Mesothelial cell of epicardium (in vitro differentiated cells): ENCODE results near the gene MAP3K6. TPM values are rescaled to one million over a fixed set of nuclear protein-coding genes. Genes with fewer than 3 reads are reported as not detected.

Source experiments
- DNase-seq, 2 experiments: peaks; one replicate each; pipeline ENCODE4 v3.0.0; 2021; ENCODE audit warnings: low spot score in 2 of 2; ENCODE audit not compliant: unreplicated experiment in 2 of 2
- H3K27ac Mint-ChIP-seq: 2 replicates; pipeline ENCODE4 v1.8.0; 2021; ENCODE audit warnings: mixed read lengths
- H3K27me3 Mint-ChIP-seq: 2 replicates; pipeline ENCODE4 v1.8.0; 2021; ENCODE audit warnings: low read depth, mixed read lengths
- H3K36me3 Mint-ChIP-seq: 2 replicates; pipeline ENCODE4 v1.8.0; 2021; ENCODE audit warnings: mixed read lengths
- H3K4me1 Mint-ChIP-seq: 2 replicates; pipeline ENCODE4 v1.8.0; 2021; ENCODE audit warnings: mixed read lengths
- H3K4me3 Mint-ChIP-seq: 2 replicates; pipeline ENCODE4 v1.8.0; 2021; ENCODE audit warnings: mild to moderate bottlenecking, moderate library complexity, mixed read lengths
- H3K9me3 Mint-ChIP-seq: 2 replicates; pipeline ENCODE4 v1.8.0; 2021; ENCODE audit warnings: mixed read lengths
- total RNA-seq: library from RNA; stranded (reverse); gene quantifications from 3 replicates; pipeline ENCODE4 v1.2.1, GENCODE V29; 2021
- TF ChIP-seq, protein P1 (sequence below): fragments of 200-600 bp; sonication (generic); IDR thresholded peaks from one replicate; pipeline ENCODE4 v1.5.0; 2021; ENCODE audit warnings: antibody characterized with exemption; ENCODE audit not compliant: unreplicated experiment

Gene MAP3K6
- 10.3 to 13.7 TPM (median 11.8 TPM) in 3 replicates for total RNA-seq

DNA sequence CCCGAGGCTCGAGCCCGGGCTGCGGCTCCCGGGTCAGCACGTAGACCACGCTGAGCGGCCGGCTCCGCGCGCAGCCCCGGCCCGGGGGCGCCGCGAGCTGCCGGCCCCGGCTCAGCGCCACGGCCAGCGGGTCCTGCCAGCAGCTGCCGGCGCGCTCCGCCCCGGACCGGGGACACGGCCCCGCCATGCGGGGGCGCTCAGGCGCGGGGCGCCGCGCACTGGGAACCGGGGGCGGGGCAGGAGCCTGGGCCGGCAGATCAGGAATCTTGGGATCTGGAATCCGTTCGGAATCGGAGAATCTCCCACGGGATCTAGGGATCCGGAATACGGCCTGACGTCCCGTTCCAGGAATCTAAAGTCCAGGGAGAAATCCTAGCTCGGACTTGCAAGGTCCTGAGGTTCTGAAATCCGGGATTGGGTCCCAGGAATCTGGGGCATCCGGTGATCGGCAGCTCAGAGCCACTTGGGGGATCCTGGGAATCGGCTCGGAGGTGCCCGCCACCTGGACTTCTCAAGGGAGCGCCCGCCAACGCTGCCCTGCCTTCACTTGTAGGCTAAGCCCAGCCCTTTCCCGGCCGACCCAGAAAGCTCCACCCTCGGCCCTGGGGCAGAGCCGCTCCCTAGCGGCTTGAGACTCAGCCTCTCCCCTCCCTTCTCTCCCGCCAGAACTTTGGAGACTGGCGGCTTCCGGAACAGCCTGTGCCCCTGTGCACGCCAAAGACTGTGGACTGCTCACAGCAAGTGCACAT, at the start of gene MAP3K6:
TSS of gene MAP3K6 (minus strand) at position 551 of the 749 bp plus-strand sequence. CDS start at position 187, 364 bp downstream.
- Mint-ChIP-seq H3K27ac (peak within 1 kb of the TSS; percentile 92), H3K4me1 (peaks cover 18% of the 10 kb centered on the region), H3K36me3 (peaks cover 1% of the 10 kb centered on the region), H3K4me3 (peak within 1 kb of the TSS; percentile 80), H3K9me3 (no peaks in the 10 kb centered on the region), H3K27me3 (no peaks in the 10 kb centered on the region)
- TF ChIP-seq, protein P1, sequence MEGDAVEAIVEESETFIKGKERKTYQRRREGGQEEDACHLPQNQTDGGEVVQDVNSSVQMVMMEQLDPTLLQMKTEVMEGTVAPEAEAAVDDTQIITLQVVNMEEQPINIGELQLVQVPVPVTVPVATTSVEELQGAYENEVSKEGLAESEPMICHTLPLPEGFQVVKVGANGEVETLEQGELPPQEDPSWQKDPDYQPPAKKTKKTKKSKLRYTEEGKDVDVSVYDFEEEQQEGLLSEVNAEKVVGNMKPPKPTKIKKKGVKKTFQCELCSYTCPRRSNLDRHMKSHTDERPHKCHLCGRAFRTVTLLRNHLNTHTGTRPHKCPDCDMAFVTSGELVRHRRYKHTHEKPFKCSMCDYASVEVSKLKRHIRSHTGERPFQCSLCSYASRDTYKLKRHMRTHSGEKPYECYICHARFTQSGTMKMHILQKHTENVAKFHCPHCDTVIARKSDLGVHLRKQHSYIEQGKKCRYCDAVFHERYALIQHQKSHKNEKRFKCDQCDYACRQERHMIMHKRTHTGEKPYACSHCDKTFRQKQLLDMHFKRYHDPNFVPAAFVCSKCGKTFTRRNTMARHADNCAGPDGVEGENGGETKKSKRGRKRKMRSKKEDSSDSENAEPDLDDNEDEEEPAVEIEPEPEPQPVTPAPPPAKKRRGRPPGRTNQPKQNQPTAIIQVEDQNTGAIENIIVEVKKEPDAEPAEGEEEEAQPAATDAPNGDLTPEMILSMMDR, result no peak
- DNase-seq, result peak in 1 of 2 experiments; percentile 71

- H3K27ac Mint-ChIP-seq, result no peak overlapping the region
- peaks cover 36% of the 10 kb centered on the region for H3K36me3 Mint-ChIP-seq
Observed at GRCh38 chr1:27414091-27414490, 47.3 kb upstream of the MAP3K6 start.

DNA sequence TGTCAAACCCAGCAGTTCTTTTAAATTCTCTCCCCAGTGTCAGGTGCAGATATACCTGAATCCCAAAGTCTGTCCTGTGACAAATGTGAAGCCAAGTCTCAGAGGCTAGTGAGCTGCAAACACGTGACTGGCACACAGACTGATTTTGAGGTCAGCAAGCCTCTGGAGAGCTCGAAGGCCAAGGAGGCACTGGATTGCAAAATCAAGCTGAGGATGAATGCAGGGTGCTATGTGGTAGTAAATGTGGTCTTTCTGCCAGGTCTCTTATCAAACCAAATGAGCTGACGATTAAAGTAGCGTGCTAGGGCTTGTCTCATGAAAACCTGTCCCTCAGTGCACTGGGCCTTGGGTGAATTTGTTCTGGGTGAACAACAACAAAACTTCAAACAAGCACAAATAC, 46.2 kb upstream of the MAP3K6 start:
- H3K4me3 Mint-ChIP-seq, result no peak overlapping the region
- TF ChIP-seq, protein P1, result no peak
- H3K9me3 Mint-ChIP-seq, result no peaks in the 10 kb centered on the region
- no peaks in the 10 kb centered on the region for H3K27me3 Mint-ChIP-seq
- H3K36me3 Mint-ChIP-seq, result peaks cover 45% of the 10 kb centered on the region
- no peak overlapping the region for H3K27ac Mint-ChIP-seq
- peaks cover 2% of the 10 kb centered on the region for H3K4me1 Mint-ChIP-seq
- DNase-seq, result no peak

More at GRCh38 chr1:27414091-27414490, 47.3 kb upstream of the MAP3K6 start:
- DNase-seq, result no peak
- Mint-ChIP-seq H3K27me3 (no peaks in the 10 kb centered on the region), H3K9me3 (no peaks in the 10 kb centered on the region), H3K4me3 (no peak overlapping the region), H3K4me1 (peaks cover 13% of the 10 kb centered on the region)
- TF ChIP-seq, protein P1, result no peak

GRCh38 chr1:27412502-27412901, 45.7 kb upstream of the MAP3K6 start:
- DNase-seq, result no peak
- Mint-ChIP-seq H3K27me3 (no peaks in the 10 kb centered on the region), H3K27ac (no peak overlapping the region), H3K36me3 (peaks cover 48% of the 10 kb centered on the region), H3K9me3 (no peaks in the 10 kb centered on the region), H3K4me3 (no peak overlapping the region), H3K4me1 (no peaks in the 10 kb centered on the region)
- TF ChIP-seq, protein P1, result no peak

DNA sequence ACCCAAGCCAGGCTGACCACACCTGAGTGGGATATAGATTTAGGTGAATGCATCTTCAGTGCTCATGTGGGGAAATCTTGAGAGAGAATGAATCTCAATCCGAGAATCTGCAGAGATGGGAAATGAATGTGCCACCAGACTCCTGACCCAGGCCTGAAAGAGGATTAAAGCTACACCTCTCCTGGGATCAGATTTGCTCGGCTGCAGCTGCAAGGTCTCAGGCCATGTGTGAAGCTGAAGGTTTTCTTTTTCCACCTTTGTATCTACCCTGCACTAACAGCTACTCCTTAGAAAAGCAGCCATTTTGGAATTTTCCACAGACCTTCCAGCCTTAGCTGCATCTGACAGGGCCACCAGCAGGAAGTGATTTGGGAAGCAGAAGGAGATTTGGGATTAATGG, 43.9 kb upstream of the MAP3K6 start:
- DNase-seq, result no peak
- no peaks in the 10 kb centered on the region for H3K27me3 Mint-ChIP-seq
- H3K4me3 Mint-ChIP-seq, result no peak overlapping the region
- no peaks in the 10 kb centered on the region for H3K4me1 Mint-ChIP-seq
- no peak overlapping the region for H3K27ac Mint-ChIP-seq
- peaks cover 43% of the 10 kb centered on the region for H3K36me3 Mint-ChIP-seq
- H3K9me3 Mint-ChIP-seq, result no peaks in the 10 kb centered on the region
- TF ChIP-seq, protein P1, result no peak
